HepG2 (cell line): ENCODE results near the gene MAST1. TPM values are rescaled to one million over a fixed set of nuclear protein-coding genes. Genes with fewer than 3 reads are reported as not detected.

Source experiments
- CENPX ChIP-seq: sonication (generic); formaldehyde crosslinking; IDR thresholded peaks from 2 replicates; pipeline ENCODE4 v1.9.0; 2021; ENCODE audit warnings: mild to moderate bottlenecking, missing genetic modification reagents, moderate library complexity
- FOSL2 ChIP-seq: sonication (generic); formaldehyde crosslinking; IDR thresholded peaks from 2 replicates; pipeline ENCODE4 v1.4.0; 2020; ENCODE audit warnings: missing genetic modification reagents
- HES4 ChIP-seq: sonication (generic); formaldehyde crosslinking; IDR thresholded peaks from 2 replicates; pipeline ENCODE4 v1.9.0; 2021; ENCODE audit warnings: mild to moderate bottlenecking, missing genetic modification reagents, borderline replicate concordance
- JDP2 ChIP-seq: sonication (generic); formaldehyde crosslinking; IDR thresholded peaks from 2 replicates; pipeline ENCODE4 v1.8.1; 2022; ENCODE audit warnings: missing genetic modification reagents, borderline replicate concordance
- LBX2 ChIP-seq: sonication (generic); formaldehyde crosslinking; IDR thresholded peaks from 2 replicates; pipeline ENCODE4 v1.5.0; 2020; ENCODE audit warnings: missing genetic modification reagents, mild to moderate bottlenecking, borderline replicate concordance
- REST ChIP-seq, 2 experiments: IDR thresholded peaks; 2 replicates each; pipeline ENCODE4 v1.6.1; 2011 to 2012; ENCODE audit warnings: low read length in 2 of 2, borderline replicate concordance in 1 of 2, low read depth in 1 of 2, mild to moderate bottlenecking in 1 of 2, moderate library complexity in 1 of 2
- RFX1 ChIP-seq: fragments of 450-650 bp; IDR thresholded peaks from 2 replicates; pipeline ENCODE4 v1.6.1; 2017
- SNAPC2 ChIP-seq: sonication (generic); formaldehyde crosslinking; IDR thresholded peaks from 2 replicates; pipeline ENCODE4 v1.8.1; 2022; ENCODE audit warnings: mild to moderate bottlenecking, missing genetic modification reagents
- SP5 ChIP-seq: IDR thresholded peaks from 2 replicates; pipeline ENCODE4 v1.6.1; 2016; ENCODE audit warnings: low read depth, borderline replicate concordance
- TOPORS ChIP-seq: sonication (generic); formaldehyde crosslinking; IDR thresholded peaks from 2 replicates; pipeline ENCODE4 v1.8.0; 2023; ENCODE audit warnings: mild to moderate bottlenecking, missing genetic modification reagents
- ZNF318 ChIP-seq: sonication (generic); formaldehyde crosslinking; IDR thresholded peaks from 2 replicates; pipeline ENCODE4 v1.4.0; 2020; ENCODE audit warnings: mild to moderate bottlenecking, missing genetic modification reagents
- ZNF546 ChIP-seq: sonication (generic); formaldehyde crosslinking; conservative IDR thresholded peaks from 2 replicates; pipeline ENCODE4 v1.8.1; 2023; ENCODE audit warnings: mild to moderate bottlenecking, missing genetic modification reagents
- ZNF547 ChIP-seq: sonication (generic); formaldehyde crosslinking; IDR thresholded peaks from 2 replicates; pipeline ENCODE4 v1.5.1; 2020; ENCODE audit warnings: mild to moderate bottlenecking, missing genetic modification reagents
- ZNF629 ChIP-seq: sonication (generic); formaldehyde crosslinking; conservative IDR thresholded peaks from 2 replicates; pipeline ENCODE4 v1.5.0; 2020; ENCODE audit warnings: missing genetic modification reagents
- polyA plus RNA-seq, 8 experiments: library from polyadenylated mRNA; depleted of rRNA in 3 of 8; stranded (reverse) in 7 of 8; unstranded in 1 of 8; fragments of >200 nt; fragmentation: Illumina TruSeq in 4 of 8; extraction: Trizol in 4 of 8; gene quantifications; 2 replicates each; pipeline versions ENCODE4 v1.2.1 to v1.2.3, GENCODE V29; 2011 to 2016; ENCODE audit warnings: low read depth in 4 of 8, missing spikeins in 1 of 8, mixed read lengths in 1 of 8; ENCODE audit not compliant: insufficient read depth in 1 of 8
- total RNA-seq, 5 experiments: library from RNA; depleted of rRNA; stranded (reverse); fragments of >200 nt; fragmentation: Illumina TruSeq; extraction: Trizol; gene quantifications; 2 replicates each; pipeline ENCODE4 v1.2.3, GENCODE V29; 2016; ENCODE audit warnings: low read depth in 1 of 5

MAST1 gene
- total and polyA plus RNA-seq, 2 of the 13 experiments (the other 11 are each of a cell fraction or from before 2014, with no cell fraction given), result 0.73 to 4.7 TPM

DNA sequence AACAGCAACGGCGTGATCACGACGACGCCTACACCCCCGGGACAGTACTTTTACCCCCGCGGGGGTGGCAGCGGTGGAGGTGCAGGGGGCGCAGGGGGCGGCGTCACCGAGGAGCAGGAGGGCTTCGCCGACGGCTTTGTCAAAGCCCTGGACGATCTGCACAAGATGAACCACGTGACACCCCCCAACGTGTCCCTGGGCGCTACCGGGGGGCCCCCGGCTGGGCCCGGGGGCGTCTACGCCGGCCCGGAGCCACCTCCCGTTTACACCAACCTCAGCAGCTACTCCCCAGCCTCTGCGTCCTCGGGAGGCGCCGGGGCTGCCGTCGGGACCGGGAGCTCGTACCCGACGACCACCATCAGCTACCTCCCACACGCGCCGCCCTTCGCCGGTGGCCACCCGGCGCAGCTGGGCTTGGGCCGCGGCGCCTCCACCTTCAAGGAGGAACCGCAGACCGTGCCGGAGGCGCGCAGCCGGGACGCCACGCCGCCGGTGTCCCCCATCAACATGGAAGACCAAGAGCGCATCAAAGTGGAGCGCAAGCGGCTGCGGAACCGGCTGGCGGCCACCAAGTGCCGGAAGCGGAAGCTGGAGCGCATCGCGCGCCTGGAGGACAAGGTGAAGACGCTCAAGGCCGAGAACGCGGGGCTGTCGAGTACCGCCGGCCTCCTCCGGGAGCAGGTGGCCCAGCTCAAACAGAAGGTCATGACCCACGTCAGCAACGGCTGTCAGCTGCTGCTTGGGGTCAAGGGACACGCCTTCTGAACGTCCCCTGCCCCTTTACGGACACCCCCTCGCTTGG, 46.1 kb upstream of the MAST1 start (continued):
- TF ChIP-seq ZNF318 (CRISPR knock-in tag), result no peak
- peak; percentile 59; the same call in 1 of the 2 replicates for TF ChIP-seq HES4
- no peak for TF ChIP-seq ZNF547 (CRISPR knock-in tag)
- no peak for TF ChIP-seq TOPORS
- no peak for TF ChIP-seq REST (IDR thresholded peaks at IDR 0.05; ENCODE audit: borderline replicate concordance in 1 of 2, low read depth in 1 of 2, low read length in 2 of 2)
- TF ChIP-seq CENPX (CRISPR knock-in tag), result no peak
- no peak; the same call in 1 of the 2 replicates for TF ChIP-seq LBX2 (CRISPR knock-in tag)
- TF ChIP-seq ZNF546, result no peak
- TF ChIP-seq SP5 (CRISPR knock-in tag), result no peak
- TF ChIP-seq RFX1, result no peak
- no peak for TF ChIP-seq ZNF629 (CRISPR knock-in tag)
- TF ChIP-seq JDP2 (CRISPR knock-in tag), result no peak
- peak; percentile 39; the same call in 1 of the 2 replicates for TF ChIP-seq FOSL2
- TF ChIP-seq SNAPC2 (CRISPR knock-in tag), result 0 out of 2 replicates have a peak, but pooled peaks have one; percentile 74
